Transverse colon (tissue), 4 donors: ENCODE results near the gene RELB. TPM values are rescaled to one million over a fixed set of nuclear protein-coding genes. Genes with fewer than 3 reads are reported as not detected.

ENCODE experiments used
- DNase-seq: peaks from one replicate; pipeline ENCODE4 v3.0.0-alpha.2; 2019
- H3K27ac ChIP-seq, 4 donors: fragments of 200-600 bp; sonication (generic); 2 replicates each; pipeline ENCODE4 v1.5.1; 2016 to 2018; ENCODE audit warnings: inconsistent platforms in 4 of 4
- H3K27me3 ChIP-seq: fragments of 200-600 bp; sonication (generic); 2 replicates; pipeline ENCODE4 v1.5.1; 2017; ENCODE audit warnings: inconsistent platforms
- H3K36me3 ChIP-seq, 4 donors: fragments of 200-600 bp; sonication (generic); 2 replicates each; pipeline ENCODE4 v1.5.1; 2017 to 2019; ENCODE audit warnings: inconsistent platforms in 4 of 4
- H3K4me1 ChIP-seq, 4 donors: fragments of 200-600 bp; sonication (generic); 2 replicates each; pipeline ENCODE4 v1.5.1; 2017 to 2020; ENCODE audit warnings: inconsistent platforms in 4 of 4
- H3K4me3 ChIP-seq, 4 donors: fragments of 200-600 bp; sonication (generic); 1 replicate in 1 of 4; 2 replicates in 3 of 4; pipeline versions ENCODE4 v1.5.1 to v1.6.1; 2017 to 2019; ENCODE audit warnings: inconsistent platforms in 4 of 4
- H3K9me3 ChIP-seq, 2 donors: fragments of 200-600 bp; sonication (generic); 2 replicates each; pipeline ENCODE4 v1.5.1; 2017 to 2019; ENCODE audit warnings: inconsistent platforms in 2 of 2
- CTCF ChIP-seq, 5 experiments: fragments of 200-600 bp in 3 of 5; fragments of 450-650 bp in 2 of 5; sonication (generic) in 3 of 5; IDR thresholded peaks; 1 replicate in 2 of 5; 2 replicates in 3 of 5; pipeline ENCODE4 v1.5.1; 2016 to 2017; ENCODE audit warnings: antibody characterized with exemption in 5 of 5, inconsistent platforms in 3 of 5, mild to moderate bottlenecking in 2 of 5, moderate library complexity in 1 of 5
- EP300 ChIP-seq: sonication (generic); formaldehyde crosslinking; IDR thresholded peaks from one replicate; pipeline ENCODE4 v1.6.1; 2017; ENCODE audit warnings: antibody characterized with exemption, low read depth
- POLR2A ChIP-seq: fragments of 450-650 bp; IDR thresholded peaks from one replicate; pipeline ENCODE4 v1.6.1; 2016; ENCODE audit warnings: antibody characterized with exemption, mild to moderate bottlenecking, moderate library complexity
- POLR2AphosphoS5 ChIP-seq, 3 donors: sonication (generic); formaldehyde crosslinking; IDR thresholded peaks; one replicate each; pipeline ENCODE4 v1.6.1; 2016; ENCODE audit warnings: antibody characterized with exemption in 3 of 3
- WGBS, 2 donors: methylation state at CpG; one replicate each; pipeline ENCODE4 v1.1.5; 2018; ENCODE audit warnings: low coverage in 1 of 2; 5-methylcytosine and 5-hydroxymethylcytosine counted together
- in situ Hi-C, 4 donors: fragments of 200-750 bp; cut with MboI; loops; one replicate each; pipeline versions ENCODE4 v1.15.0 to v1.15.1; 2017; ENCODE audit warnings: low sequenced_read_pairs in 3 of 4, low pct_ligation_motif_present in 1 of 4, low pct_unique_long_range_greater_than_20kb in 1 of 4
- intact Hi-C: fragments of 100-400 bp; cut with DNase I; formaldehyde crosslinking; loops from one replicate; pipeline ENCODE4 v1.15.1; 2023; ENCODE audit warnings: low total_unique reads
- small RNA-seq, 4 donors: library from RNA; depleted of rRNA; stranded (forward); fragments of <200 nt; gene quantifications; one replicate each; pipeline ENCODE3, GENCODE V24; 2016
- total RNA-seq, 4 donors: library from RNA; depleted of rRNA; stranded (reverse); fragments of >200 nt; gene quantifications; one replicate each; pipeline ENCODE4 v1.1.0, GENCODE V29; 2016

RELB gene
- total RNA-seq, 4 donors from 2014 or later: 11.9 to 58.4 (median 34.8) TPM

- Histone ChIP-seq H3K4me1 (peaks cover 4 to 15% (median 11%) of the 10 kb centered on the region in 4 donors), H3K36me3 (peaks cover 0 to 11% (median 0%) of the 10 kb centered on the region in 4 donors), H3K27me3 (no peaks in the 10 kb centered on the region), H3K9me3 (no peaks in the 10 kb centered on the region), H3K27ac (no peak overlapping the region), H3K4me3 (no peak overlapping the region)
- TF ChIP-seq POLR2A (no peak), CTCF (IDR thresholded peaks at IDR 0.05) (no peak), EP300 (no peak), POLR2AphosphoS5 (IDR thresholded peaks at IDR 0.05) (no peak)
- intact Hi-C loops: no loop called here
- no peak for DNase-seq
- in situ Hi-C loops: no loop called here
- 90 to 96% methylated on average over 2 to 4 of the region's 4 CpGs for WGBS, 2 donors
Measured at GRCh38 chr19:45086480-45086879, 85.2 kb downstream of the RELB start.

GRCh38 chr19:45087531-45087930, 86.3 kb downstream of the RELB start:
- WGBS, 2 donors: 77 to 90% methylated on average over 2 to 11 of the region's 11 CpGs
- intact Hi-C loops (no loop called here), in situ Hi-C loops (no loop called here)
- Histone ChIP-seq H3K27ac (no peak overlapping the region), H3K36me3 (peaks cover 0 to 8% (median 0%) of the 10 kb centered on the region in 4 donors), H3K27me3 (no peaks in the 10 kb centered on the region), H3K4me1 (peaks cover 4 to 22% (median 16%) of the 10 kb centered on the region in 4 donors), H3K9me3 (no peaks in the 10 kb centered on the region), H3K4me3 (no peak overlapping the region)
- no peak for TF ChIP-seq POLR2AphosphoS5 (IDR thresholded peaks at IDR 0.05)
- no peak for TF ChIP-seq EP300
- no peak for TF ChIP-seq POLR2A
- no peak for TF ChIP-seq CTCF (IDR thresholded peaks at IDR 0.05)
- DNase-seq: no peak

Small RNAs within 50 kb of the gene (small RNA-seq; reads per million reads assigned to genes)
- gene RNU6-611P: 0 reads per million in 4 donors

Other genes with a start within 250 kb of the RELB start
- 100 to 1,000 TPM in 3 of 4 donors, 10 to 100 TPM in 1; 96.1 to 210 (median 145) TPM for gene CBLC, start 223.6 kb upstream of the RELB start, total RNA-seq
- 10 to 100 TPM in 3 of 4 donors, 1 to 10 TPM in 1; 7.9 to 95.1 (median 23.1) TPM for gene BCAM, start 192.4 kb upstream of the RELB start, total RNA-seq
- gene NECTIN2, start 155.2 kb upstream of the RELB start, total RNA-seq: 100 to 1,000 TPM in 3 of 4 donors, 10 to 100 TPM in 1; 93.7 to 147 (median 125) TPM
- 100 to 1,000 TPM in 1 of 4 donors, 10 to 100 TPM in 3; 36.0 to 101 (median 53.8) TPM for gene TOMM40, start 110.2 kb upstream of the RELB start, total RNA-seq
- gene APOE, start 95.7 kb upstream of the RELB start, total RNA-seq: 100 to 1,000 TPM in 2 of 4 donors, 10 to 100 TPM in 2; 72.2 to 214 (median 132) TPM
- gene APOC1, start 86.9 kb upstream of the RELB start, total RNA-seq: 10 to 100 TPM in 3 of 4 donors, not detected in 1; 10.8 to 48.4 (median 34.8) TPM
- gene APOC4, start 59.2 kb upstream of the RELB start, total RNA-seq: not detected
- gene APOC2, start 55.4 kb upstream of the RELB start, total RNA-seq: under 1 TPM in 1 of 4 donors, not detected in 3; 0.68 TPM
- 10 to 100 TPM; 65.3 to 94.6 (median 79.8) TPM for gene CLPTM1, start 46.1 kb upstream of the RELB start, total RNA-seq
- 100 to 1,000 TPM in 2 of 4 donors, 10 to 100 TPM in 2; 82.6 to 382 (median 100) TPM for gene CLASRP, start 37.6 kb downstream of the RELB start, total RNA-seq
- gene ZNF296, start 75.0 kb downstream of the RELB start, total RNA-seq: 1 to 10 TPM in 3 of 4 donors, under 1 TPM in 1; 0.75 to 5.8 (median 3.5) TPM
- 10 to 100 TPM in 3 of 4 donors, 1 to 10 TPM in 1; 3.0 to 21.1 (median 15.9) TPM for gene GEMIN7, start 77.8 kb downstream of the RELB start, total RNA-seq
- 10 to 100 TPM; 31.1 to 92.5 (median 45.2) TPM for gene PPP1R37, start 91.7 kb downstream of the RELB start, total RNA-seq
- 1 to 10 TPM in 1 of 4 donors, under 1 TPM in 1, not detected in 2; 0.32 to 1.5 TPM for gene NKPD1, start 159.5 kb downstream of the RELB start, total RNA-seq
- 10 to 100 TPM in 3 of 4 donors, not detected in 1; 15.7 to 51.2 (median 29.7) TPM for gene TRAPPC6A, start 176.8 kb downstream of the RELB start, total RNA-seq
- gene BLOC1S3, start 177.3 kb downstream of the RELB start, total RNA-seq: 10 to 100 TPM in 1 of 4 donors, 1 to 10 TPM in 3; 5.0 to 10.3 (median 9.2) TPM
- 1 to 10 TPM in 2 of 4 donors, under 1 TPM in 1, not detected in 1; 0.68 to 7.0 (median 1.1) TPM for gene EXOC3L2, start 243.9 kb downstream of the RELB start, total RNA-seq
- gene MARK4, start 249.8 kb downstream of the RELB start, total RNA-seq: 10 to 100 TPM; 11.0 to 40.8 (median 13.2) TPM